ENCODE measurements around the gene POLR3E.

GRCh38 chr16:22313876-22314470 is 16.8 kb downstream of the POLR3E start:
- TF ChIP-seq CTCF (IDR thresholded peaks at IDR 0.05; ENCODE audit: poor library complexity) (no peak), EZH2phosphoT487 (IDR thresholded peaks at IDR 0.05; ENCODE audit: low read depth, severe bottlenecking, unreplicated experiment) (no peak), EZH2 (IDR thresholded peaks at IDR 0.05; ENCODE audit: borderline replicate concordance) (no peak)
